GM18520 (cell line): ENCODE measurements around the gene STRN3.
"Not testable (repeated sequence)": the region's sequence is repeated elsewhere in the genome, so short reads cannot be mapped to it uniquely, and the experiment has no call there.

ENCODE experiments used
- ATAC-seq: cut with Tn5 transposase; IDR thresholded peaks from one replicate; pipeline ENCODE4 v1.9.1; 2021; ENCODE audit not compliant: unreplicated experiment

The STRN3 gene

GRCh38 chr14:30921305-30921704 is 104.9 kb downstream of the STRN3 start:
- ATAC-seq: no peak

GRCh38 chr14:30915596-30915995 is 110.6 kb downstream of the STRN3 start:
- ATAC-seq: no peak

GRCh38 chr14:30914812-30915211 is 111.4 kb downstream of the STRN3 start:
- ATAC-seq: no peak

- ATAC-seq: no peak
Measured at GRCh38 chr14:30908826-30909225, 117.4 kb downstream of the STRN3 start.

- no peak for ATAC-seq
Measured at GRCh38 chr14:30907659-30908057, 118.5 kb downstream of the STRN3 start.

GRCh38 chr14:30906752-30907658 is 119.2 kb downstream of the STRN3 start:
- no peak for ATAC-seq

GRCh38 chr14:30903285-30904124 is 122.7 kb downstream of the STRN3 start:
- ATAC-seq: no peak

GRCh38 chr14:30897121-30897520 is 129.1 kb downstream of the STRN3 start:
- ATAC-seq: not testable (repeated sequence)

- no peak for ATAC-seq
Measured at GRCh38 chr14:30896435-30896834, 129.7 kb downstream of the STRN3 start.

GRCh38 chr14:30894923-30895515 is 131.2 kb downstream of the STRN3 start:
- no peak for ATAC-seq

GRCh38 chr14:30893819-30894218 is 132.4 kb downstream of the STRN3 start:
- no peak for ATAC-seq

GRCh38 chr14:30889244-30889594 is 137.0 kb downstream of the STRN3 start:
- no peak for ATAC-seq

- no peak for ATAC-seq
Measured at GRCh38 chr14:30888480-30889243, 137.5 kb downstream of the STRN3 start.

GRCh38 chr14:30885840-30886740 is 140.1 kb downstream of the STRN3 start:
- no peak for ATAC-seq

- no peak for ATAC-seq
Measured at GRCh38 chr14:30884901-30885300, 141.3 kb downstream of the STRN3 start.

GRCh38 chr14:30883508-30884294 is 142.5 kb downstream of the STRN3 start:
- no peak for ATAC-seq

GRCh38 chr14:30882431-30882830 is 143.7 kb downstream of the STRN3 start:
- no peak for ATAC-seq

GRCh38 chr14:30876692-30877091 is 149.5 kb downstream of the STRN3 start:
- ATAC-seq: no peak

- no peak for ATAC-seq
Measured at GRCh38 chr14:30875788-30876053, 150.5 kb downstream of the STRN3 start.
